ENCODE measurements around the gene RUNX1. TPM values are rescaled to one million over a fixed set of nuclear protein-coding genes. Genes with fewer than 3 reads are reported as not detected.

The RUNX1 gene
- total RNA-seq, 2 donors from 2014 or later = 4.9 to 12.5 TPM

DNA sequence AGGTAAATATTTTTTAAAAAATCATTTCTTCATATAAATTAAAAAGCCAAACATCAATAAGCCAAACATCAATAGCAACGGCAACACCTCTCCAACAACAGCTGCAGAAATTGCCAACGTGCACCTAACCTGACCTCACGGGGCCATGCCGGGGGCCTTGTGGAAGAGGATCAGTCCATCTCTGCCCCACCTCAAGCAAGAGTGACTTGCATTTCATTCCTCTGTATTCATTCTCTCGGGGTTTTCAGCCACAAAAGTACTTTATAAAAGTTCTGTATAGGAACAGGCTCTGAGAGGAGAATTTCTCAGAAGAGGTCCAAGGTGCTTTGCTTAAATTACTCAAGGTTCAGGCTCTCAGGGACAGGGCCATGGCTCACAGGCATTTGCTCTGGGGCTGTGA, 100.9 kb downstream of the RUNX1 start:
- intact Hi-C loops (cut with DNase I) = no loop called here
- no peaks in the 10 kb centered on the region for H3K9me3 ChIP-seq
- no peak for TF ChIP-seq POLR2A (IDR thresholded peaks at IDR 0.05)
- TF ChIP-seq, protein P1, sequence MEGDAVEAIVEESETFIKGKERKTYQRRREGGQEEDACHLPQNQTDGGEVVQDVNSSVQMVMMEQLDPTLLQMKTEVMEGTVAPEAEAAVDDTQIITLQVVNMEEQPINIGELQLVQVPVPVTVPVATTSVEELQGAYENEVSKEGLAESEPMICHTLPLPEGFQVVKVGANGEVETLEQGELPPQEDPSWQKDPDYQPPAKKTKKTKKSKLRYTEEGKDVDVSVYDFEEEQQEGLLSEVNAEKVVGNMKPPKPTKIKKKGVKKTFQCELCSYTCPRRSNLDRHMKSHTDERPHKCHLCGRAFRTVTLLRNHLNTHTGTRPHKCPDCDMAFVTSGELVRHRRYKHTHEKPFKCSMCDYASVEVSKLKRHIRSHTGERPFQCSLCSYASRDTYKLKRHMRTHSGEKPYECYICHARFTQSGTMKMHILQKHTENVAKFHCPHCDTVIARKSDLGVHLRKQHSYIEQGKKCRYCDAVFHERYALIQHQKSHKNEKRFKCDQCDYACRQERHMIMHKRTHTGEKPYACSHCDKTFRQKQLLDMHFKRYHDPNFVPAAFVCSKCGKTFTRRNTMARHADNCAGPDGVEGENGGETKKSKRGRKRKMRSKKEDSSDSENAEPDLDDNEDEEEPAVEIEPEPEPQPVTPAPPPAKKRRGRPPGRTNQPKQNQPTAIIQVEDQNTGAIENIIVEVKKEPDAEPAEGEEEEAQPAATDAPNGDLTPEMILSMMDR (IDR thresholded peaks at IDR 0.05) = no peak
- 80 to 83% methylated on average over 5 of the region's 5 CpGs for WGBS, 2 donors
- H3K4me3 ChIP-seq = no peak overlapping the region
- H3K36me3 ChIP-seq (replicated peaks in 1 of 2; ENCODE audit: insufficient read depth in 1 of 2, low read depth in 2 of 2) = no peaks in the 10 kb centered on the region
- no peak overlapping the region for H3K27ac ChIP-seq
- ATAC-seq = no peak
- no peak for DNase-seq
- no peaks in the 10 kb centered on the region for H3K4me1 ChIP-seq
- H3K27me3 ChIP-seq = no peaks in the 10 kb centered on the region

DNA sequence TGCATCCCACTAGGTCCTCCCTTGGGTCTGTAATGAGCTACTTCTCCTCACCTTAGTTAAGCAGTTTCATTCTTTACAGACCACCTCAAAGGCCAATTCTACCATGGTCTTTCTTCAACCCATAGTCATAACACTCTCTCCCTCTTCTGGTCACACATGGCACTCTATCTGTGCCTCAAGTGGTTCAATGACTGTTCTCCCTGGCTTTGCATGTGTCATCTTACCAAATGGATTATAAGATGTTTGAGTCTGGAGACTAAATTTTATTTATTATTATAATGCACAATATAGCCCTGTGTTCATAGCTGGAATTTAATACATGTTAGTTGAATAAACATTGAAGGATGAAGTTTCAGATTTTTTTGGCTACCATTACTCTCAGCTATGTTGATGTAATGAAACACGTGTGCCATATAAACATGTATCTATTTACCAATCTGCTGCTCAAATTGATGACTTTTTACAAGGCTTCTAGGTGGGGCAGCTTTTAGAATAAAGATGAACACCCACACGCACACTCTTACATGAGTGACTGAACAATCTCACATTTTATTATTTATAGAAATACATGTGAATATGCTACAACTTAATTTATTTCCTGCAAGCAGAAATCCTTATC, 102.1 kb downstream of the RUNX1 start:
- 56 to 72% methylated on average over 2 of the region's 2 CpGs for WGBS, 2 donors
- ATAC-seq (no peak), DNase-seq (no peak)
- no peak overlapping the region for H3K27ac ChIP-seq
- no peaks in the 10 kb centered on the region for H3K27me3 ChIP-seq
- H3K9me3 ChIP-seq = no peaks in the 10 kb centered on the region
- TF ChIP-seq, protein P1 (IDR thresholded peaks at IDR 0.05) = no peak
- no peak for TF ChIP-seq POLR2A (IDR thresholded peaks at IDR 0.05)
- intact Hi-C loops (cut with DNase I) = no loop called here
- no peaks in the 10 kb centered on the region for H3K4me1 ChIP-seq
- H3K36me3 ChIP-seq (replicated peaks in 1 of 2; ENCODE audit: insufficient read depth in 1 of 2, low read depth in 2 of 2) = no peaks in the 10 kb centered on the region
- no peak overlapping the region for H3K4me3 ChIP-seq

DNA sequence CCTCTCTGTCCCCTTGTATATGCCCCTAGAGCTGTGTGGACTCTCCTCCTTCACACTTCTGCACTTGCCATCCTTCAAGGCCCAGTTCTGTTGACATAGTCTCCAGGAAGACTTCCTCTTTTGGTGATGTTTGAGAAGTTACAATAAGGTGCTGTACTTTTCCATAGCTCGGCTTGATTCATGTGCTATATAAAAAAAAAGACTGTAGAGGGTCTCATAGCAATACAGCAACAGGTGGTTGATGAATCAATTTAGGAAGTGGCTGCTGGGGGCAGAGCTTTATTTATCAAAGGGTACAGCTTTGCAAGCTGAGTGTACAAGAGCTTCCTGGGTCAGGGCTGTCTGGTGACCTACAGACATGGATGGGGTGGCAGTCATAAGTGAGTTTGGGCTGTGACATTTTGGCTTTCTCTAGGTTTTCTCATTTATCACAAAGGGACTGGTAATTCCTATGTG, 102.7 kb downstream of the RUNX1 start:
- intact Hi-C loops (cut with DNase I) = no loop called here
- Histone ChIP-seq H3K36me3 (replicated peaks in 1 of 2; ENCODE audit: insufficient read depth in 1 of 2, low read depth in 2 of 2) (no peaks in the 10 kb centered on the region), H3K27me3 (no peaks in the 10 kb centered on the region), H3K9me3 (no peaks in the 10 kb centered on the region), H3K4me1 (no peaks in the 10 kb centered on the region), H3K4me3 (no peak overlapping the region), H3K27ac (no peak overlapping the region)
- TF ChIP-seq, protein P1 (IDR thresholded peaks at IDR 0.05) = no peak
- no peak for TF ChIP-seq POLR2A (IDR thresholded peaks at IDR 0.05)
- 88 to 91% methylated on average over 1 of the region's 1 CpG for WGBS, 2 donors
- no peak for ATAC-seq
- DNase-seq = no peak

DNA sequence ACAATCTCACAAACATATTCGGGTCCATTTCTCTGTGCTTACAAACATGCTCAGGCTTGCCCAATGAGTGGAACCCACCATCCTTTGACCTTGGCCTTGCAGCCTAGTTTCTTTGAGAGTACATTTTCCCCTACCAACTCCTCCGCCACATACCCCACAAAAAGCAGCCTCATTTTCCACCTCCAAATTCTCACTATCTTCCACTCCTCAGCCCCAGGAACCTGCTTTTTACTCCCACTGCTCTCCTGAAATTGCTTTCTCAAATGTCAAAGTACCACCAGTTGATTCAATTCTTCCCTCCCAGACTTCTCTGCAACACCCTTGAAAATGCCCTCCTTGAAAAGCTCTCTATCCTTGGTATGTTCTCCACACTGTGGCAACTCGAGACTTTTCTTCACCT, 103.8 kb downstream of the RUNX1 start:
- H3K4me3 ChIP-seq = no peak overlapping the region
- ATAC-seq (no peak), DNase-seq (no peak)
- 76 to 86% methylated on average over 3 of the region's 3 CpGs for WGBS, 2 donors
- no peaks in the 10 kb centered on the region for H3K36me3 ChIP-seq (replicated peaks in 1 of 2; ENCODE audit: insufficient read depth in 1 of 2, low read depth in 2 of 2)
- H3K9me3 ChIP-seq = no peaks in the 10 kb centered on the region
- no peaks in the 10 kb centered on the region for H3K27me3 ChIP-seq
- H3K4me1 ChIP-seq = no peaks in the 10 kb centered on the region
- TF ChIP-seq, protein P1 (IDR thresholded peaks at IDR 0.05) = no peak
- TF ChIP-seq POLR2A (IDR thresholded peaks at IDR 0.05) = no peak
- intact Hi-C loops (cut with DNase I) = no loop called here
- no peak overlapping the region for H3K27ac ChIP-seq
